GM12872 (cell line): ENCODE data around the gene WDR82.

Source experiments
- TF ChIP-seq, protein P1 (sequence below): IDR thresholded peaks from 3 replicates; pipeline ENCODE4 v1.5.1; 2011; ENCODE audit warnings: low read depth, mild to moderate bottlenecking, low read length, moderate library complexity; ENCODE audit not compliant: insufficient read depth

The WDR82 gene

DNA sequence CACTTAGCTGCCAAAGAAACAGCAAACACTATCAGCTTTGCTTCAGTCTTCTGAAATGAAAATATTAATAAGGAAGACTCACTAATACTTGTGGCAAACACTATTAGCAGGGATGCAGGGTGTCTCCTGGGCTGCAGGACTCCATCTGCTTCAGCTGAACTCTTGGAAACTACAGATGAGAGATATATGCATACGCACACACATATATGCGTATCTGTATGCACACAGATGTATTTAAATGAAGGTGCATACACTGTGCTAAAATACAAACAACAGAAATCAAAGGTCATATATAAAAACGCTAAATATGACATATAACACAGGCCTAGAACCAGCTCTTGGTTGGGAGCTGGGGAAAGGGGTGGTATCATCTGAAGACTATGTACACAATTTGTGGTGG lies 22.3 kb downstream of the WDR82 start:
- TF ChIP-seq, protein P1, sequence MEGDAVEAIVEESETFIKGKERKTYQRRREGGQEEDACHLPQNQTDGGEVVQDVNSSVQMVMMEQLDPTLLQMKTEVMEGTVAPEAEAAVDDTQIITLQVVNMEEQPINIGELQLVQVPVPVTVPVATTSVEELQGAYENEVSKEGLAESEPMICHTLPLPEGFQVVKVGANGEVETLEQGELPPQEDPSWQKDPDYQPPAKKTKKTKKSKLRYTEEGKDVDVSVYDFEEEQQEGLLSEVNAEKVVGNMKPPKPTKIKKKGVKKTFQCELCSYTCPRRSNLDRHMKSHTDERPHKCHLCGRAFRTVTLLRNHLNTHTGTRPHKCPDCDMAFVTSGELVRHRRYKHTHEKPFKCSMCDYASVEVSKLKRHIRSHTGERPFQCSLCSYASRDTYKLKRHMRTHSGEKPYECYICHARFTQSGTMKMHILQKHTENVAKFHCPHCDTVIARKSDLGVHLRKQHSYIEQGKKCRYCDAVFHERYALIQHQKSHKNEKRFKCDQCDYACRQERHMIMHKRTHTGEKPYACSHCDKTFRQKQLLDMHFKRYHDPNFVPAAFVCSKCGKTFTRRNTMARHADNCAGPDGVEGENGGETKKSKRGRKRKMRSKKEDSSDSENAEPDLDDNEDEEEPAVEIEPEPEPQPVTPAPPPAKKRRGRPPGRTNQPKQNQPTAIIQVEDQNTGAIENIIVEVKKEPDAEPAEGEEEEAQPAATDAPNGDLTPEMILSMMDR, result no peak

DNA sequence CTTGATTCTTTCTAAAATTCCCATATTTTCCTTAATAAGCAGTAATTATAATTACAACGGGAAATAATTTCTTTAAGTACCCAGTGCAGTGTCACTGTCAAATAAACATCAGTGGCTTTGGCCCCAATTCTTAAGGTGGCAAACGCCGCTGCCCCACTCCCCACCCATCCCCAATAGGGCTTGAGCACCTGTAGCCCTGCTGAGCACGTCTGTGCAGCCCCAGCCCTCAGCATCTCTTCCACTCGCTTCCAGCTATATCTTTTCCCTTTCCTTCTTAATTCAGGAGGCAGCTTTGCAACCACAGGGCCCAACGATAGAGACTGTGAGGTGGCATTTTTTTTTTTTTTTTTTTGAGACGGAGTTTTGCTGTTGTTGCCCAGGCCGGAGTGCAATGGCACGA lies 23.8 kb downstream of the WDR82 start:
- TF ChIP-seq, protein P1, result no peak

DNA sequence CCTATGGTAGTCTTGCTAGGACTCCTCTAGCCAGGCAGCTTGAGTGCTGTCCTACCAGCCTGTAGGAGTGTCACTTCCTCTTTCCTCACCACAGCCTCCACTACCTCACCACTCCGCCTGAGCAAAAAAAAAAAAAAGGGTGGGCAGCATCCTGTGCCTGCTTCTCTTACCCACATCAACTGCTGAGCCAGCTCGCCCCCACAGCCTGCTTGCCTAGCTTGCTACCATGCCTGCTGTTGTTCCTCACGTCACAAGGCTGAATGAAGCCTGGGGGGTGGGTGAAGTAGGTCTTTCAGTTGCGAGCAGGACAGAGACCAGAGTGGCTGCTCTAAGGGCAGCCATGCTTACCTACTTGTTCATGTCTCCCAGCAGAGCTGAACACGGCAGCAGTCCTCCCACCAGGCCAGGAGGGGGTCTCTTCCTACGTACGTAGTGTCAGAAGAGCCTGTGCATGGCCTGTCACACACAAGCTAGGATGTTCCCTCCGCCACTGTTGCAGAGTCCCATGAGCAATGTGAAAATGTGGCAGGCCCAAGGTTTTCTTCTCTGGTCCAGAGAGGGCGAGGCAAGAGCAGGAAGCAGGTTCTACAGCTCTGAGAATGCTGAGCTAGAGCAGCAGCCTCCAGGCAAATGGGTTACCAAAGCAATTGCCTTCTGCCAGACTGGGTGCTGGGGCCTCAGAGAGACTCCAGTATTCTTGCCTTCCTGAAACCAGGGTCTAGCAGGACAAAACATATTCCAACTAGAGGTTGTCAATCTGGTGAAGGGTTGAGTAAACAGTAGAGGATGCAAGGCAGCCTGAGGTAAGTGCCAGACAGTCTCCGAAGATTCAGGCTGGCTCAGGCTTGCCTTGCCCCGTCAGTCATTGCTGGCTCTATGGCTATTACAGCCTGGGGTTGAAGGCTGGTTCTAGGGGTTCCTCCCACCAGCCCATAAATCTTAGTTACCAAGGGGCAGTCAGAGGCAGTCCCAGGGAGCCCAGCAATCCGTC lies 24.8 kb downstream of the WDR82 start:
- TF ChIP-seq, protein P1, result no peak

DNA sequence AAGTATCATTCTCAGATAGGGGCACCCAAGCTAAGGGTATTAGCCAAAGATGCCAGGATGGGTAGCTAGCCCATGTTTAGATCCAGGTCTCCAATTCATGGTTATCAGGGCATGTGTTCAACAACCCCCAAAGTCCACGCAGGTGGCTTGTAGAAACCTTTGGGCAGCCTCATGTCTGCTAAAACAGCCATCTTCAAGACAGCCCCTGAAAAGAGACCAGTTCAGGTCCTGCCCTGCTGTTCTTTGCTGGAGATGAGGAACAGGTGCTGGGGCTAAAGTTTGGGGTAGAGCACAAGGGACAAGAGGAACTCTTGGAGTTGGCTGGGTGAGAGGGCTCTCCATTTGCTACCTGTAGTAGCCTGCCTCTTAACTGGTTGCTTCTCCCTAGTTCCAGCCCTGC lies 28.3 kb downstream of the WDR82 start:
- TF ChIP-seq, protein P1, result no peak

DNA sequence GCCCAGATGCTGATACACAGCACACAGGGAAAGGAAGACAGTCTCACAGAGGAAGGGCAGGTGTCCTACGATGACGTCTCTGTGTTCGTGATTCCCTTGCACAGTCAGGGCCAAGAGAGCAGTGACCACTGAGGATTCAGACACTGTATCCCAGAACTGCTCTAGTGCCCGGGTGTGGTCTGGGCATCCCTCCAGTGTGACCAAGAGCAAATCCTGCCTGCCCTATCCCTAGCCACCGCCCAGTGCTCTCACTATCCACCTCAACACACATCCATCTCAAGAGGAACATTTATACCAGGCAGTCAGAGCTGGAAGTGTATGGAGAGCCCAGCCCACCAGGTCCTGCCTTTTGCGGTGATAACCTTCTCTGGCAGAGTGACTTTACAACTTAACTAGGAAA lies 28.8 kb downstream of the WDR82 start:
- TF ChIP-seq, protein P1, result no peak

DNA sequence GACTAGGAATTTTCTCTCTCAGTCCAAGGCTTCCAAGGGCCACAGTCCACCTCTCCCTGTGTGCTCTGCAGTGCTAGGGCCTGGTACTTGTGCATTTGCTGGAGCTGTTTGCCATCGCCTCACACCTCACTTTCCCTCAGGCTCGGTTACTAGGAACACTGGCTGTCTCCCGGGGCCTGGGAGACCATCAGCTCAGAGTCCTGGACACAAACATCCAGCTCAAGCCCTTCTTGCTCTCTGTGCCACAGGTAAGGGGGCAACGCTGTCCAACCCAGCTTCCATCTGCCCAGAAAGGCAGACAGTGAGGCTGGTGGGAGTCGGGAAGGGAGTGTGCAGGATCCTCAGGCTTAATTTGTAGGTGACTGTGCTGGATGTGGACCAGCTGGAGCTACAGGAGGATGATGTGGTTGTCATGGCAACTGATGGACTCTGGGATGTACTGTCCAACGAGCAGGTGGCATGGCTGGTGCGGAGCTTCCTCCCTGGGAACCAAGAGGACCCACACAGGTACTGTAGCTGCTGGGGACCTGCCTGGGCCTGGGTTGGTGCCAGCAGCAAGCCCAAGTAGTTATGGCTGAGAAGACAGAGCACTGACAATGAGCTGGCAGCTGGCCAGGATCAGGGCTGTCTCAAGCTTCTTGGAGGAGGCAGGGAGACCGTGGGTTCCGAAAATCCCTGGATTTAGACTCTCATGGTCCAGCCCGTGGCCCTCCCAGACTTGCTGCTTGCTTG lies 29.5 kb downstream of the WDR82 start:
- TF ChIP-seq, protein P1, result no peak

DNA sequence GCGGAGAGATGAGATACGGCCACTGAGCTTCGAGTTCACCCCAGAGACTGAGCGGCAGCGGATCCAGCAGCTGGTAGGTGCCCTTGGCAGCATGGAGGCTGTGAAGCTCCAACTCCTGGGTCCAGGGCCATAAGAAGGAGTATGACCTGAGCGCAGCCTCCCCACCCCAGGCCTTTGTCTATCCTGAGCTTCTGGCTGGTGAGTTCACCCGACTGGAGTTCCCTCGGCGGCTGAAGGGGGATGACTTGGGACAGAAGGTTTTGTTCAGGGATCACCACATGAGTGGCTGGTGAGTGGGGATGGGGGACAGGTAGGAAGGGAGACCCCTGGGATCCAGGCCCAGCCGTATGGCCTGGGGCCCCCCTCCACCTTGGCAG lies 30.3 kb downstream of the WDR82 start:
- TF ChIP-seq, protein P1, result no peak
